Testis (tissue), 2 donors: Measurements from ENCODE around the gene CFAP52.

Source experiments
- POLR2A ChIP-seq: fragments of 450-650 bp; IDR thresholded peaks from one replicate; pipeline ENCODE4 v1.6.1; 2017; ENCODE audit warnings: antibody characterized with exemption, mild to moderate bottlenecking, moderate library complexity
- TF ChIP-seq, protein P1 (sequence below), 3 experiments: fragments of 450-650 bp in 2 of 3; fragments of 200-600 bp in 1 of 3; sonication (generic) in 1 of 3; IDR thresholded peaks; one replicate each; pipeline ENCODE4 v1.5.1; 2016 to 2019; ENCODE audit warnings: antibody characterized with exemption in 3 of 3, mild to moderate bottlenecking in 2 of 3, moderate library complexity in 1 of 3

- TF ChIP-seq POLR2A = no peak
- TF ChIP-seq, protein P1, sequence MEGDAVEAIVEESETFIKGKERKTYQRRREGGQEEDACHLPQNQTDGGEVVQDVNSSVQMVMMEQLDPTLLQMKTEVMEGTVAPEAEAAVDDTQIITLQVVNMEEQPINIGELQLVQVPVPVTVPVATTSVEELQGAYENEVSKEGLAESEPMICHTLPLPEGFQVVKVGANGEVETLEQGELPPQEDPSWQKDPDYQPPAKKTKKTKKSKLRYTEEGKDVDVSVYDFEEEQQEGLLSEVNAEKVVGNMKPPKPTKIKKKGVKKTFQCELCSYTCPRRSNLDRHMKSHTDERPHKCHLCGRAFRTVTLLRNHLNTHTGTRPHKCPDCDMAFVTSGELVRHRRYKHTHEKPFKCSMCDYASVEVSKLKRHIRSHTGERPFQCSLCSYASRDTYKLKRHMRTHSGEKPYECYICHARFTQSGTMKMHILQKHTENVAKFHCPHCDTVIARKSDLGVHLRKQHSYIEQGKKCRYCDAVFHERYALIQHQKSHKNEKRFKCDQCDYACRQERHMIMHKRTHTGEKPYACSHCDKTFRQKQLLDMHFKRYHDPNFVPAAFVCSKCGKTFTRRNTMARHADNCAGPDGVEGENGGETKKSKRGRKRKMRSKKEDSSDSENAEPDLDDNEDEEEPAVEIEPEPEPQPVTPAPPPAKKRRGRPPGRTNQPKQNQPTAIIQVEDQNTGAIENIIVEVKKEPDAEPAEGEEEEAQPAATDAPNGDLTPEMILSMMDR (IDR thresholded peaks at IDR 0.05) = no peak
Measured at GRCh38 chr17:9645851-9646545, 69.6 kb downstream of the CFAP52 start.
